ENCODE results near the gene ZNF445. TPM values are rescaled to one million over a fixed set of nuclear protein-coding genes. Genes with fewer than 3 reads are reported as not detected.
"Not testable (repeated sequence)": the region's sequence is repeated elsewhere in the genome, so short reads cannot be mapped to it uniquely, and the experiment has no call there.

Gene ZNF445
- total RNA-seq, 4 donors from 2014 or later: 9.0 to 9.9 (median 9.2) TPM

- H3K36me3 ChIP-seq: peaks cover 3 to 5% of the 10 kb centered on the region in 2 donors
- 70 to 76% methylated on average over 2 of the region's 2 CpGs for WGBS, 2 donors
- intact Hi-C loops (cut with DNase I): no loop called here
- no peak for DNase-seq
- no peaks in the 10 kb centered on the region for H3K27me3 ChIP-seq
- no peak for TF ChIP-seq POLR2A (IDR thresholded peaks at IDR 0.05)
- TF ChIP-seq CTCF (IDR thresholded peaks at IDR 0.05): no peak
- H3K27ac ChIP-seq: no peak overlapping the region
- no peaks in the 10 kb centered on the region for H3K4me1 ChIP-seq
- H3K9me3 ChIP-seq: no peaks in the 10 kb centered on the region
- H3K4me3 ChIP-seq (replicated peaks in 1 of 3): no peak overlapping the region
Observed at GRCh38 chr3:44400771-44401170, 76.7 kb downstream of the ZNF445 start.

- no peaks in the 10 kb centered on the region for H3K27me3 ChIP-seq
- no peak overlapping the region for H3K4me3 ChIP-seq (replicated peaks in 1 of 3)
- no peaks in the 10 kb centered on the region for H3K9me3 ChIP-seq
- intact Hi-C loops (cut with DNase I): no loop called here
- H3K27ac ChIP-seq: no peak overlapping the region
- H3K36me3 ChIP-seq: peaks cover 3 to 5% of the 10 kb centered on the region in 2 donors
- H3K4me1 ChIP-seq: no peaks in the 10 kb centered on the region
- DNase-seq: no peak
- 82% methylated on average over 4 of the region's 4 CpGs for WGBS, 2 donors
- TF ChIP-seq POLR2A (IDR thresholded peaks at IDR 0.05): no peak
- no peak for TF ChIP-seq CTCF (IDR thresholded peaks at IDR 0.05)
Observed at GRCh38 chr3:44398853-44399252, 78.6 kb downstream of the ZNF445 start.

- H3K4me1 ChIP-seq; H3K9me3 ChIP-seq; H3K4me3 ChIP-seq (replicated peaks in 1 of 3); H3K27me3 ChIP-seq; H3K36me3 ChIP-seq; H3K27ac ChIP-seq; intact Hi-C loops (cut with DNase I); DNase-seq: not testable (repeated sequence)
- WGBS, 2 donors: 95 to 97% methylated on average over 8 of the region's 8 CpGs
Observed at GRCh38 chr3:44398271-44398670, 79.2 kb downstream of the ZNF445 start.

GRCh38 chr3:44396200-44397171, 81.0 kb downstream of the ZNF445 start:
- H3K4me1 ChIP-seq: no peaks in the 10 kb centered on the region
- intact Hi-C loops (cut with DNase I): no loop called here
- peaks cover 1 to 4% of the 10 kb centered on the region in 2 donors for H3K36me3 ChIP-seq
- no peak overlapping the region for H3K27ac ChIP-seq
- no peak overlapping the region for H3K4me3 ChIP-seq (replicated peaks in 1 of 3)
- H3K9me3 ChIP-seq: no peaks in the 10 kb centered on the region
- no peak for TF ChIP-seq POLR2A (IDR thresholded peaks at IDR 0.05)
- TF ChIP-seq CTCF (IDR thresholded peaks at IDR 0.05): no peak
- H3K27me3 ChIP-seq: no peaks in the 10 kb centered on the region
- DNase-seq: no peak
- 93 to 95% methylated on average over 9 of the region's 9 CpGs for WGBS, 2 donors

- WGBS, 2 donors: 93 to 98% methylated on average over 9 of the region's 9 CpGs
- Histone ChIP-seq H3K4me3 (replicated peaks in 1 of 3) (no peak overlapping the region), H3K36me3 (no peaks in the 10 kb centered on the region), H3K4me1 (no peaks in the 10 kb centered on the region), H3K9me3 (no peaks in the 10 kb centered on the region), H3K27ac (no peak overlapping the region), H3K27me3 (no peaks in the 10 kb centered on the region)
- TF ChIP-seq POLR2A (IDR thresholded peaks at IDR 0.05): no peak
- no peak for TF ChIP-seq CTCF (IDR thresholded peaks at IDR 0.05)
- intact Hi-C loops (cut with DNase I): no loop called here
- no peak for DNase-seq
Observed at GRCh38 chr3:44395714-44396113, 81.8 kb downstream of the ZNF445 start.

All from thyroid gland (tissue), 4 donors.